H1 (cell line): ENCODE measurements around the gene EPN2. TPM values are rescaled to one million over a fixed set of nuclear protein-coding genes. Genes with fewer than 3 reads are reported as not detected.

Source experiments
- CTCF ChIA-PET: fragments of 300-600 bp; sonication (Branson Sonifier 250); formaldehyde crosslinking; loops from one replicate; lab custom pipeline; 2021; ENCODE audit not compliant: partially characterized antibody; lab: Charles Lee
- POLR2A ChIA-PET: fragments of 300-600 bp; sonication (Branson Sonifier 250); formaldehyde crosslinking; loops from one replicate; lab custom pipeline; 2021; ENCODE audit warnings: inconsistent platforms; ENCODE audit not compliant: partially characterized antibody; lab: Charles Lee
- DNase-seq, 2 experiments: peaks; one replicate each; pipeline versions ENCODE4 v3.0.0 to v3.0.0-alpha.2; 2010 to 2022; ENCODE audit warnings: low spot score in 2 of 2, low read depth in 1 of 2, mixed read lengths in 1 of 2
- FAIRE-seq: peaks from 2 replicates; lab custom pipeline; 2011; peaks lifted over from hg19 to GRCh38; lab: Jason Lieb, UNC
- H2AFZ ChIP-seq: 2 replicates; pipeline ENCODE4 v1.8.1; 2012; ENCODE audit warnings: low read length, inconsistent platforms
- H2AK5ac ChIP-seq: 2 replicates; pipeline ENCODE4 v1.6.1; 2013; ENCODE audit warnings: low read depth, low read length
- H2BK120ac ChIP-seq: replicated peaks from 2 replicates; pipeline ENCODE3; 2013; ENCODE audit warnings: low read depth, low read length, inconsistent platforms
- H2BK12ac ChIP-seq: 2 replicates; pipeline ENCODE4 v1.6.1; 2013; ENCODE audit warnings: low read depth, low read length
- H2BK15ac ChIP-seq: 2 replicates; pipeline ENCODE4 v1.6.1; 2013; ENCODE audit warnings: low read length
- H2BK20ac ChIP-seq: 2 replicates; pipeline ENCODE4 v1.6.1; 2013; ENCODE audit warnings: low read length
- H2BK5ac ChIP-seq: 2 replicates; pipeline ENCODE4 v1.6.1; 2013; ENCODE audit warnings: low read depth, low read length
- H3K14ac ChIP-seq: 2 replicates; pipeline ENCODE4 v1.6.1; 2013; ENCODE audit warnings: inconsistent platforms; ENCODE audit not compliant: insufficient read length
- H3K18ac ChIP-seq: 2 replicates; pipeline ENCODE4 v1.6.1; 2013; ENCODE audit warnings: low read length; ENCODE audit errors: extremely low read depth
- H3K23ac ChIP-seq: 2 replicates; pipeline ENCODE4 v1.6.1; 2013; ENCODE audit warnings: inconsistent platforms; ENCODE audit not compliant: insufficient read length
- H3K23me2 ChIP-seq: 2 replicates; pipeline ENCODE4 v1.6.1; 2013; ENCODE audit warnings: low read depth, low read length
- H3K27ac ChIP-seq: 2 replicates; pipeline ENCODE4 v1.6.1; 2011; ENCODE audit warnings: low read depth, low read length, inconsistent platforms
- H3K27me3 ChIP-seq, 4 experiments: replicated peaks in 1 of 4; 1 replicate in 1 of 4; 2 replicates in 3 of 4; pipeline versions ENCODE4 v1.6.1 to v1.8.1; 2011 to 2013; ENCODE audit warnings: low read length in 3 of 4, mild to moderate bottlenecking in 3 of 4, inconsistent platforms in 2 of 4, mixed read lengths in 2 of 4, moderate library complexity in 1 of 4; ENCODE audit not compliant: control insufficient read depth in 3 of 4, insufficient read depth in 3 of 4; ENCODE audit errors: extremely low read depth in 1 of 4
- H3K36me3 ChIP-seq, 4 experiments: 2 replicates each; pipeline versions ENCODE4 v1.6.1 to v1.8.1; 2011 to 2013; ENCODE audit warnings: mild to moderate bottlenecking in 4 of 4, low read length in 3 of 4, moderate library complexity in 2 of 4, control low read depth in 1 of 4, inconsistent platforms in 1 of 4; ENCODE audit not compliant: insufficient read depth in 4 of 4, control insufficient read depth in 2 of 4
- H3K4ac ChIP-seq: replicated peaks from 2 replicates; pipeline ENCODE3; 2013; ENCODE audit warnings: low read length, low read depth, mixed read lengths, inconsistent platforms; ENCODE audit not compliant: insufficient read length
- H3K4me1 ChIP-seq, 4 experiments: replicated peaks in 1 of 4; 1 replicate in 1 of 4; 2 replicates in 3 of 4; pipeline versions ENCODE4 v1.6.1 to v1.8.1; 2011 to 2013; ENCODE audit warnings: low read length in 3 of 4, inconsistent platforms in 2 of 4, mixed read lengths in 1 of 4; ENCODE audit not compliant: insufficient read depth in 4 of 4, control insufficient read depth in 3 of 4
- H3K4me2 ChIP-seq, 2 experiments: 2 replicates each; pipeline versions ENCODE4 v1.6.1 to v1.8.1; 2011 to 2013; ENCODE audit warnings: low read depth in 2 of 2, low read length in 2 of 2, control low read depth in 1 of 2, inconsistent platforms in 1 of 2, mild to moderate bottlenecking in 1 of 2; ENCODE audit not compliant: insufficient read depth in 1 of 2
- H3K4me3 ChIP-seq, 4 experiments: fragments of 200-600, 300-600 bp in 1 of 4; sonication (generic), shearing (Covaris generic), sonication (Bioruptor Twin) in 1 of 4; 2 replicates each; pipeline versions ENCODE4 v1.5.1 to v1.8.1; 2011 to 2016; ENCODE audit warnings: low read length in 4 of 4, low read depth in 3 of 4, control low read depth in 2 of 4, inconsistent platforms in 2 of 4, mild to moderate bottlenecking in 2 of 4, mixed read lengths in 1 of 4, moderate library complexity in 1 of 4; ENCODE audit not compliant: insufficient read depth in 2 of 4; ENCODE audit errors: extremely low read depth in 1 of 4
- H3K56ac ChIP-seq: replicated peaks from 2 replicates; pipeline ENCODE3; 2013; ENCODE audit warnings: low read depth, mild to moderate bottlenecking, mixed read lengths, low read length, inconsistent platforms; ENCODE audit not compliant: insufficient read length
- H3K79me1 ChIP-seq: 2 replicates; pipeline ENCODE4 v1.6.1; 2013; ENCODE audit warnings: low read depth, low read length, control low read depth
- H3K79me2 ChIP-seq, 2 experiments: 2 replicates each; pipeline versions ENCODE4 v1.6.1 to v1.8.1; 2012 to 2013; ENCODE audit warnings: low read length in 2 of 2, mild to moderate bottlenecking in 2 of 2, inconsistent platforms in 1 of 2; ENCODE audit not compliant: insufficient read depth in 2 of 2, control insufficient read depth in 1 of 2
- H3K9ac ChIP-seq, 4 experiments: replicated peaks in 1 of 4; 1 replicate in 1 of 4; 2 replicates in 3 of 4; pipeline versions ENCODE4 v1.6.1 to v1.8.1; 2011 to 2013; ENCODE audit warnings: low read depth in 3 of 4, low read length in 3 of 4, control low read depth in 2 of 4, mild to moderate bottlenecking in 2 of 4, moderate library complexity in 2 of 4, inconsistent platforms in 1 of 4; ENCODE audit errors: extremely low read depth in 1 of 4
- H3K9me3 ChIP-seq, 2 experiments: 2 replicates each; pipeline versions ENCODE4 v1.6.1 to v1.8.1; 2012 to 2013; ENCODE audit warnings: mild to moderate bottlenecking in 2 of 2, moderate library complexity in 2 of 2, control low read depth in 1 of 2, inconsistent platforms in 1 of 2, low read depth in 1 of 2, low read length in 1 of 2, mixed read lengths in 1 of 2; ENCODE audit not compliant: insufficient read depth in 2 of 2
- H4K20me1 ChIP-seq, 2 experiments: replicated peaks in 1 of 2; 2 replicates each; pipeline versions ENCODE3 to v1.8.1; 2011 to 2013; ENCODE audit warnings: inconsistent platforms in 2 of 2, low read length in 2 of 2, mild to moderate bottlenecking in 1 of 2; ENCODE audit not compliant: insufficient read depth in 2 of 2, control insufficient read depth in 1 of 2
- H4K5ac ChIP-seq: 2 replicates; pipeline ENCODE4 v1.6.1; 2013; ENCODE audit warnings: low read length, low read depth, mixed read lengths, inconsistent platforms; ENCODE audit not compliant: insufficient read length
- H4K8ac ChIP-seq: 2 replicates; pipeline ENCODE4 v1.8.0; 2013; ENCODE audit warnings: mild to moderate bottlenecking, moderate library complexity, low read length, inconsistent platforms; ENCODE audit not compliant: insufficient read depth; ENCODE audit errors: extremely low read depth
- H4K91ac ChIP-seq: replicated peaks from 2 replicates; pipeline ENCODE3; 2013; ENCODE audit warnings: low read length, mixed read lengths, inconsistent platforms; ENCODE audit not compliant: insufficient read length
- BCL11A ChIP-seq, 2 experiments: IDR thresholded peaks; one replicate each; pipeline ENCODE4 v1.6.1; 2011; ENCODE audit warnings: low read depth in 2 of 2, low read length in 2 of 2, mild to moderate bottlenecking in 2 of 2
- WGBS, 2 experiments: shearing (Covaris generic) in 1 of 2; methylation state at CpG; one replicate each; pipeline versions ENCODE4 v1.1.6 to v1.1.7; 2013 to 2015; ENCODE audit warnings: low lambda C conversion rate in 2 of 2, mixed read lengths in 2 of 2, inconsistent platforms in 1 of 2, low coverage in 1 of 2, missing lambda C conversion rate in 1 of 2; ENCODE audit not compliant: insufficient replicate concordance in 2 of 2, insufficient coverage in 1 of 2, insufficient read length in 1 of 2; ENCODE audit errors: extremely low coverage in 1 of 2, missing lambda C conversion rate in 1 of 2; 5-methylcytosine and 5-hydroxymethylcytosine counted together
- polyA plus RNA-seq, 7 experiments: library from polyadenylated mRNA; depleted of rRNA in 3 of 7; stranded (reverse) in 5 of 7; unstranded in 2 of 7; fragments of >200 nt in 5 of 7; fragments of 200-250 nt in 2 of 7; gene quantifications; 1 replicate in 5 of 7; 2 replicates in 1 of 7; 4 replicates in 1 of 7; pipeline versions ENCODE4 v1.2.1 to v1.2.3, GENCODE V29; 2011 to 2013; ENCODE audit warnings: missing spikeins in 2 of 7, mixed read lengths in 2 of 7
- total RNA-seq: library from RNA; stranded (reverse); fragmentation: NEBNext Ultra II Directional; extraction: Animal tissue kit (Norgen Biotek cat#: 25700); gene quantifications from 2 replicates; pipeline ENCODE4 v1.2.1, GENCODE V29; 2021

The EPN2 gene
- total and polyA plus RNA-seq, 2 of the 8 experiments (the other 6 are each of a cell fraction or from before 2014, with no cell fraction given), result 28.7 to 55.8 TPM

- Histone ChIP-seq H3K4ac (no peak overlapping the region), H3K4me3 (no peak overlapping the region), H3K9ac (no peak overlapping the region), H3K36me3 (peaks cover 0 to 7% (median 0%) of the 10 kb centered on the region in 4 experiments; a peak in 1 of 8 replicates), H2BK15ac (no peak overlapping the region), H3K9me3 (no peaks in the 10 kb centered on the region), H4K91ac (no peak overlapping the region), H3K23ac (no peak overlapping the region), H4K5ac (no peak overlapping the region), H3K79me2 (no peaks in the 10 kb centered on the region), H3K18ac (no peak overlapping the region), H3K79me1 (peaks cover 2% of the 10 kb centered on the region; the same call in 1 of the 2 replicates), H4K8ac (no peak overlapping the region), H2BK20ac (no peak overlapping the region), H4K20me1 (peaks cover 0 to 4% of the 10 kb centered on the region in 2 experiments), H3K4me2 (no peak overlapping the region), H3K56ac (no peak overlapping the region), H3K27me3 (no peaks in the 10 kb centered on the region), H2AK5ac (no peak overlapping the region), H3K27ac (no peak overlapping the region), H3K4me1 (no peaks in the 10 kb centered on the region), H2AFZ (no peak overlapping the region), H2BK120ac (no peak overlapping the region), H2BK5ac (no peak overlapping the region), H2BK12ac (no peak overlapping the region), H3K23me2 (no peaks in the 10 kb centered on the region), H3K14ac (no peak overlapping the region)
- CTCF ChIA-PET, result interaction anchor here (0.9 to 3.3 kb wide), 6 partner anchors 9 to 412 kb away, joined by 3 to 11 read pairs (median 4); partner anchors contain the start of gene B9D1
- no peak for TF ChIP-seq BCL11A (IDR thresholded peaks at IDR 0.05; ENCODE audit: low read depth in 2 of 2, low read length in 2 of 2)
- POLR2A ChIA-PET, result no interaction called here
- FAIRE-seq (no peak), DNase-seq (no peak)
- WGBS, 2 experiments, result 75% methylated on average over 6 of the region's 6 CpGs; no CpG with 5 or more reads in 1 of the 2 experiments
Observed at GRCh38 chr17:19354748-19355147, 117.6 kb downstream of the EPN2 start.
